HepG2 (cell line): Measurements from ENCODE around the gene SPART. TPM values are rescaled to one million over a fixed set of nuclear protein-coding genes. Genes with fewer than 3 reads are reported as not detected.

ENCODE experiments used
- ATAC-seq: fragments of 200-7000 bp; cut with Tn5 transposase; 3 replicates; pipeline ENCODE4 v1.9.1; 2020; ENCODE audit warnings: mild to moderate bottlenecking, moderate library complexity
- BruUV-seq: library from RNA; stranded (reverse); fragments of 400-500 nt; replicated peaks from 2 replicates; lab custom pipeline; 2021; lab: Mats Ljungman, UMichigan
- CTCF ChIA-PET: fragments of 300-600 bp; formaldehyde crosslinking; extraction: SDS; loops from one replicate; lab custom pipeline; 2021; ENCODE audit warnings: low total read pairs, inconsistent platforms, low intra/inter-chr PET ratio; lab: Yijun Ruan, JAX
- POLR2A ChIA-PET: fragments of 350-600 bp; sonication (Branson Sonifier 250); formaldehyde crosslinking; loops from one replicate; lab custom pipeline; 2020; ENCODE audit warnings: antibody characterized with exemption, inconsistent platforms; lab: Yijun Ruan, JAX
- DNase-seq: peaks from one replicate; pipeline ENCODE4 v3.0.0-alpha.2; 2015; ENCODE audit warnings: low spot score
- FAIRE-seq: peaks from 3 replicates; lab custom pipeline; 2011; peaks lifted over from hg19 to GRCh38; lab: Jason Lieb, UNC
- H2AFZ ChIP-seq: one replicate; pipeline ENCODE4 v1.6.1; 2011; ENCODE audit warnings: low read length, inconsistent platforms
- H3K27ac ChIP-seq: fragments of 300-600 bp; 3 replicates; pipeline ENCODE4 v1.8.0; 2011; ENCODE audit warnings: mixed run types, mild to moderate bottlenecking, mixed read lengths, low read length, inconsistent platforms; ENCODE audit not compliant: insufficient read depth; ENCODE audit errors: extremely low read length
- H3K27me3 ChIP-seq, 2 experiments: fragments of 200-600 bp in 1 of 2; 2 replicates in 1 of 2; 3 replicates in 1 of 2; pipeline versions ENCODE4 v1.6.0 to v1.8.0; 2011; ENCODE audit warnings: low read length in 2 of 2, mild to moderate bottlenecking in 2 of 2, moderate library complexity in 2 of 2, inconsistent platforms in 1 of 2; ENCODE audit not compliant: insufficient read depth in 2 of 2, control insufficient read depth in 1 of 2
- H3K36me3 ChIP-seq, 2 experiments: fragments of 200-600 bp in 1 of 2; replicated peaks in 1 of 2; 2 replicates in 1 of 2; 3 replicates in 1 of 2; pipeline versions ENCODE4 v1.5.1 to v1.8.0; 2011; ENCODE audit warnings: low read length in 2 of 2, inconsistent platforms in 1 of 2; ENCODE audit not compliant: insufficient read depth in 2 of 2, control insufficient read depth in 1 of 2
- H3K4me1 ChIP-seq: 2 replicates; pipeline ENCODE4 v1.5.1; 2012; ENCODE audit warnings: low read length, inconsistent platforms; ENCODE audit not compliant: insufficient read depth
- H3K4me2 ChIP-seq: 2 replicates; pipeline ENCODE4 v1.6.0; 2011; ENCODE audit warnings: low read depth, low read length, inconsistent platforms
- H3K4me3 ChIP-seq, 3 experiments: fragments of 200-600 bp in 1 of 3; sonication (generic), shearing (Covaris generic) in 1 of 3; replicated peaks in 1 of 3; 2 replicates each; pipeline ENCODE4 v1.5.1; 2011 to 2016; ENCODE audit warnings: low read length in 3 of 3, inconsistent platforms in 2 of 3, low read depth in 2 of 3, mild to moderate bottlenecking in 2 of 3, control low read depth in 1 of 3, mixed read lengths in 1 of 3; ENCODE audit not compliant: insufficient read depth in 1 of 3
- H3K79me2 ChIP-seq: one replicate; pipeline ENCODE4 v1.6.1; 2011; ENCODE audit warnings: low read length, inconsistent platforms; ENCODE audit not compliant: insufficient read depth
- H3K9ac ChIP-seq: 2 replicates; pipeline ENCODE4 v1.6.0; 2011; ENCODE audit warnings: mild to moderate bottlenecking, low read depth, low read length, inconsistent platforms; ENCODE audit not compliant: insufficient read depth
- H3K9me3 ChIP-seq: 2 replicates; pipeline ENCODE4 v1.5.1; 2012; ENCODE audit warnings: mild to moderate bottlenecking, low read length
- H4K20me1 ChIP-seq: 2 replicates; pipeline ENCODE4 v1.6.0; 2011; ENCODE audit warnings: inconsistent platforms, mild to moderate bottlenecking, low read length, moderate library complexity; ENCODE audit not compliant: insufficient read depth
- ARNT ChIP-seq: fragments of 450-650 bp; IDR thresholded peaks from 2 replicates; pipeline ENCODE4 v1.6.1; 2017
- GFI1 ChIP-seq: sonication (generic); formaldehyde crosslinking; IDR thresholded peaks from 2 replicates; pipeline ENCODE4 v1.5.0; 2020; ENCODE audit warnings: missing genetic modification reagents, mild to moderate bottlenecking, borderline replicate concordance
- HNF4A ChIP-seq: sonication (generic); formaldehyde crosslinking; IDR thresholded peaks from 2 replicates; pipeline ENCODE4 v1.4.0; 2020; ENCODE audit warnings: missing genetic modification reagents
- NBN ChIP-seq: fragments of 450-650 bp; conservative IDR thresholded peaks from 2 replicates; pipeline ENCODE4 v1.6.1; 2017
- NFRKB ChIP-seq: fragments of 450-650 bp; IDR thresholded peaks from 2 replicates; pipeline ENCODE4 v1.6.1; 2017
- NR2C2 ChIP-seq: sonication (generic); formaldehyde crosslinking; IDR thresholded peaks from 2 replicates; pipeline ENCODE4 v1.4.0; 2020; ENCODE audit warnings: missing genetic modification reagents, mild to moderate bottlenecking, moderate library complexity, borderline replicate concordance
- PCBP1 ChIP-seq: fragments of 200-400 bp; formaldehyde crosslinking; IDR thresholded peaks from 2 replicates; pipeline ENCODE4 v1.6.1; 2017; ENCODE audit warnings: mild to moderate bottlenecking, low read depth, low read length, borderline replicate concordance
- ZBTB20 ChIP-seq: sonication (generic); formaldehyde crosslinking; IDR thresholded peaks from 2 replicates; pipeline ENCODE4 v1.8.1; 2023; ENCODE audit warnings: missing genetic modification reagents, low read depth, mild to moderate bottlenecking, borderline replicate concordance
- ZNF343 ChIP-seq: sonication (generic); formaldehyde crosslinking; IDR thresholded peaks from 2 replicates; pipeline ENCODE4 v1.4.0; 2020; ENCODE audit warnings: mild to moderate bottlenecking, missing genetic modification reagents
- ZNF546 ChIP-seq: sonication (generic); formaldehyde crosslinking; conservative IDR thresholded peaks from 2 replicates; pipeline ENCODE4 v1.8.1; 2023; ENCODE audit warnings: mild to moderate bottlenecking, missing genetic modification reagents
- ZNF547 ChIP-seq: sonication (generic); formaldehyde crosslinking; IDR thresholded peaks from 2 replicates; pipeline ENCODE4 v1.5.1; 2020; ENCODE audit warnings: mild to moderate bottlenecking, missing genetic modification reagents
- ZNF644 ChIP-seq: IDR thresholded peaks from 2 replicates; pipeline ENCODE4 v1.6.1; 2016; ENCODE audit warnings: low read depth
- WGBS: methylation state at CpG from one replicate; pipeline ENCODE4 v1.1.6; 2017; ENCODE audit warnings: low lambda C conversion rate; 5-methylcytosine and 5-hydroxymethylcytosine counted together
- in situ Hi-C: cut with HindIII; loops from 2 replicates; pipeline ENCODE4 v1.10.0; 2017; ENCODE audit warnings: low pct_unique_long_range_greater_than_20kb; ENCODE audit not compliant: extremely low pct_ligation_motif_present
- intact Hi-C: fragments of 100-400 bp; cut with micrococcal nuclease; formaldehyde crosslinking; loops from one replicate; pipeline ENCODE4 v1.10.0; 2022; ENCODE audit not compliant: unreplicated experiment
- polyA plus RNA-seq, 8 experiments: library from polyadenylated mRNA; depleted of rRNA in 3 of 8; stranded (reverse) in 7 of 8; unstranded in 1 of 8; fragments of >200 nt; fragmentation: Illumina TruSeq in 4 of 8; extraction: Trizol in 4 of 8; gene quantifications; 2 replicates each; pipeline versions ENCODE4 v1.2.1 to v1.2.3, GENCODE V29; 2011 to 2016; ENCODE audit warnings: low read depth in 4 of 8, missing spikeins in 1 of 8, mixed read lengths in 1 of 8; ENCODE audit not compliant: insufficient read depth in 1 of 8
- total RNA-seq, 5 experiments: library from RNA; depleted of rRNA; stranded (reverse); fragments of >200 nt; fragmentation: Illumina TruSeq; extraction: Trizol; gene quantifications; 2 replicates each; pipeline ENCODE4 v1.2.3, GENCODE V29; 2016; ENCODE audit warnings: low read depth in 1 of 5
- TF ChIP-seq, protein P1 (sequence below): sonication (generic); formaldehyde crosslinking; IDR thresholded peaks from 2 replicates; pipeline ENCODE4 v1.5.0; 2020; ENCODE audit warnings: mild to moderate bottlenecking, missing genetic modification reagents, borderline replicate concordance
- TF ChIP-seq, protein P2 (sequence below): sonication (generic); formaldehyde crosslinking; IDR thresholded peaks from 2 replicates; pipeline ENCODE4 v1.8.1; 2023; ENCODE audit warnings: mild to moderate bottlenecking, inconsistent platforms, moderate library complexity, missing genetic modification reagents, borderline replicate concordance
- TF ChIP-seq, protein P3 (sequence below): sonication (generic); formaldehyde crosslinking; IDR thresholded peaks from 2 replicates; pipeline ENCODE4 v1.5.0; 2020; ENCODE audit warnings: missing genetic modification reagents

The SPART gene
- total and polyA plus RNA-seq, 2 of the 13 experiments (the other 11 are each of a cell fraction or from before 2014, with no cell fraction given) = 8.9 to 28.8 TPM

- BruUV-seq = no TSS peak
- Histone ChIP-seq H3K9ac (no peak overlapping the region), H2AFZ (no peak overlapping the region), H3K27ac (no peak overlapping the region), H3K9me3 (no peaks in the 10 kb centered on the region), H4K20me1 (no peaks in the 10 kb centered on the region), H3K4me3 (no peak overlapping the region), H3K4me1 (0 out of 2 replicates have a peak, but pooled peaks cover 12% of the 10 kb centered on the region), H3K36me3 (0 out of 5 replicates have a peak, but pooled peaks cover 0 to 13% of the 10 kb centered on the region in 2 experiments), H3K79me2 (no peaks in the 10 kb centered on the region), H3K4me2 (no peak overlapping the region), H3K27me3 (no peaks in the 10 kb centered on the region)
- intact Hi-C loops = no loop called here
- TF ChIP-seq ZBTB20 (CRISPR knock-in tag) (no peak), PCBP1 (no peak), ZNF546 (CRISPR knock-in tag) (no peak), ZNF343 (CRISPR knock-in tag) (no peak), ZNF547 (CRISPR knock-in tag) (no peak), NFRKB (no peak), HNF4A (CRISPR knock-in tag) (peak; percentile 64), ZNF644 (CRISPR knock-in tag) (peak; percentile 90), NBN (no peak), ARNT (no peak), GFI1 (CRISPR knock-in tag) (no peak), NR2C2 (CRISPR knock-in tag) (no peak)
- TF ChIP-seq, protein P1, sequence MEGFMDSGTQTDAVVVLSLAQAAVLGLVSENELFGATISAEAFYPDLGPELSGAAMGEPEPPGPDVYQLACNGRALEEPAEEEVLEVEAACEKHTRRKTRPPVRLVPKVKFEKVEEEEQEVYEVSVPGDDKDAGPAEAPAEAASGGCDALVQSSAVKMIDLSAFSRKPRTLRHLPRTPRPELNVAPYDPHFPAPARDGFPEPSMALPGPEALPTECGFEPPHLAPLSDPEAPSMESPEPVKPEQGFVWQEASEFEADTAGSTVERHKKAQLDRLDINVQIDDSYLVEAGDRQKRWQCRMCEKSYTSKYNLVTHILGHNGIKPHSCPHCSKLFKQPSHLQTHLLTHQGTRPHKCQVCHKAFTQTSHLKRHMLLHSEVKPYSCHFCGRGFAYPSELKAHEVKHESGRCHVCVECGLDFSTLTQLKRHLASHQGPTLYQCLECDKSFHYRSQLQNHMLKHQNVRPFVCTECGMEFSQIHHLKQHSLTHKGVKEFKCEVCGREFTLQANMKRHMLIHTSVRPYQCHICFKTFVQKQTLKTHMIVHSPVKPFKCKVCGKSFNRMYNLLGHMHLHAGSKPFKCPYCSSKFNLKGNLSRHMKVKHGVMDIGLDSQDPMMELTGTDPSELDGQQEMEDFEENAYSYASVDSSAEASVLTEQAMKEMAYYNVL (CRISPR knock-in tag) = no peak
- TF ChIP-seq, protein P2, sequence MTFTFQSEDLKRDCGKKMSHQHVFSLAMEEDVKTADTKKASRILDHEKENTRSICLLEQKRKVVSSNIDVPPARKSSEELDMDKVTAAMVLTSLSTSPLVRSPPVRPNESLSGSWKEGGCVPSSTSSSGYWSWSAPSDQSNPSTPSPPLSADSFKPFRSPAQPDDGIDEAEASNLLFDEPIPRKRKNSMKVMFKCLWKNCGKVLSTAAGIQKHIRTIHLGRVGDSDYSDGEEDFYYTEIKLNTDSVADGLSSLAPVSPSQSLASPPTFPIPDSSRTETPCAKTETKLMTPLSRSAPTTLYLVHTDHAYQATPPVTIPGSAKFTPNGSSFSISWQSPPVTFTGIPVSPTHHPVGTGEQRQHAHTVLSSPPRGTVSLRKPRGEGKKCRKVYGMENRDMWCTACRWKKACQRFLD (CRISPR knock-in tag) = no peak
- TF ChIP-seq, protein P3, sequence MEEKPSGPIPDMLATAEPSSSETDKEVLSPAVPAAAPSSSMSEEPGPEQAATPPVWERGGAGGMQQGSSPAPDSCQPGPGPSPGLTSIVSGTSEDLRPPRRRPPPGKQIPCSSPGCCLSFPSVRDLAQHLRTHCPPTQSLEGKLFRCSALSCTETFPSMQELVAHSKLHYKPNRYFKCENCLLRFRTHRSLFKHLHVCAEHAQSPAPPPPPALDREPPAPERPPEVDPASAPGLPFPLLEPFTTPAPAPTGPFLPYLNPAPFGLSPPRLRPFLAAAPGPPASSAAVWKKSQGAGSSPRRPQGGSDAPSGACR (CRISPR knock-in tag) = no peak
- ChIA-PET CTCF (no interaction called here), POLR2A (no interaction called here)
- FAIRE-seq (no peak), ATAC-seq (peak; percentile 90), DNase-seq (peak; percentile 29)
- in situ Hi-C loops = no loop called here
- WGBS = 85% methylated on average over 1 of the region's 1 CpG
Measured at GRCh38 chr13:36323951-36324566, 22.1 kb downstream of the SPART start.
